Endodermal cell (in vitro differentiated cells): ENCODE measurements around the gene OR2V2. TPM values are rescaled to one million over a fixed set of nuclear protein-coding genes. Genes with fewer than 3 reads are reported as not detected.
"Not testable (repeated sequence)": the region's sequence is repeated elsewhere in the genome, so short reads cannot be mapped to it uniquely, and the experiment has no call there.

Experiments
- DNase-seq: peaks from one replicate; pipeline ENCODE4 v3.0.0-alpha.2; 2017
- H3K27ac ChIP-seq: 2 replicates; pipeline ENCODE4 v1.5.1; 2013; ENCODE audit warnings: mild to moderate bottlenecking, low read depth, low read length, moderate library complexity
- H3K27me3 ChIP-seq: 2 replicates; pipeline ENCODE4 v1.6.1; 2013; ENCODE audit warnings: mild to moderate bottlenecking, low read length, moderate library complexity; ENCODE audit not compliant: insufficient read depth, control insufficient read depth, poor library complexity, severe bottlenecking
- H3K36me3 ChIP-seq: 2 replicates; pipeline ENCODE4 v1.7.0; 2013; ENCODE audit warnings: mild to moderate bottlenecking, low read length, moderate library complexity; ENCODE audit not compliant: control insufficient read depth, insufficient read depth
- H3K4me1 ChIP-seq: one replicate; pipeline ENCODE4 v1.7.0; 2013; ENCODE audit warnings: low read length; ENCODE audit not compliant: control insufficient read depth, insufficient read depth
- H3K4me3 ChIP-seq: 2 replicates; pipeline ENCODE4 v1.5.1; 2013; ENCODE audit warnings: mild to moderate bottlenecking, low read length, moderate library complexity
- H3K9ac ChIP-seq: 2 replicates; pipeline ENCODE4 v1.6.1; 2013; ENCODE audit warnings: mild to moderate bottlenecking, low read length, moderate library complexity; ENCODE audit not compliant: poor library complexity, severe bottlenecking; ENCODE audit errors: extremely low read depth
- H3K9me3 ChIP-seq: 2 replicates; pipeline ENCODE4 v1.6.1; 2013; ENCODE audit warnings: mild to moderate bottlenecking, low read length, moderate library complexity; ENCODE audit not compliant: control insufficient read depth
- H3K27ac Mint-ChIP-seq: 2 replicates; pipeline ENCODE4 v1.8.0; 2020; ENCODE audit warnings: mixed read lengths
- H3K27me3 Mint-ChIP-seq: 2 replicates; pipeline ENCODE4 v1.8.0; 2021; ENCODE audit warnings: mild to moderate bottlenecking, mixed read lengths; ENCODE audit not compliant: insufficient read depth
- H3K36me3 Mint-ChIP-seq: 2 replicates; pipeline ENCODE4 v1.8.0; 2020; ENCODE audit warnings: low read depth, mixed read lengths
- H3K4me1 Mint-ChIP-seq: 2 replicates; pipeline ENCODE4 v1.8.0; 2020; ENCODE audit warnings: mixed read lengths
- H3K4me3 Mint-ChIP-seq: 2 replicates; pipeline ENCODE4 v1.8.0; 2020; ENCODE audit warnings: mild to moderate bottlenecking, moderate library complexity, mixed read lengths
- H3K9me3 Mint-ChIP-seq: 2 replicates; pipeline ENCODE4 v1.8.0; 2020; ENCODE audit warnings: mild to moderate bottlenecking, mixed read lengths
- WGBS, 2 experiments: methylation state at CpG; one replicate each; pipeline versions ENCODE4 v1.1.5 to v1.1.7; 2013; ENCODE audit warnings: missing lambda C conversion rate in 2 of 2, mixed read lengths in 1 of 2; ENCODE audit not compliant: insufficient coverage in 1 of 2, insufficient read length in 1 of 2; 5-methylcytosine and 5-hydroxymethylcytosine counted together
- total RNA-seq, 2 donors: library from RNA; stranded (reverse); fragmentation: NEBNext Ultra II Directional in 1 of 2; extraction: Animal tissue kit (Norgen Biotek cat#: 25700) in 1 of 2; gene quantifications; 2 replicates in 1 of 2; 3 replicates in 1 of 2; pipeline ENCODE4 v1.2.1, GENCODE V29; 2021
- TF ChIP-seq, protein P1 (sequence below): fragments of 200-600 bp; sonication (generic); conservative IDR thresholded peaks from 2 replicates; pipeline ENCODE4 v1.5.0; 2021; ENCODE audit warnings: antibody characterized with exemption, mild to moderate bottlenecking

The OR2V2 gene
- total RNA-seq, 2 donors from 2014 or later: not detected

DNA sequence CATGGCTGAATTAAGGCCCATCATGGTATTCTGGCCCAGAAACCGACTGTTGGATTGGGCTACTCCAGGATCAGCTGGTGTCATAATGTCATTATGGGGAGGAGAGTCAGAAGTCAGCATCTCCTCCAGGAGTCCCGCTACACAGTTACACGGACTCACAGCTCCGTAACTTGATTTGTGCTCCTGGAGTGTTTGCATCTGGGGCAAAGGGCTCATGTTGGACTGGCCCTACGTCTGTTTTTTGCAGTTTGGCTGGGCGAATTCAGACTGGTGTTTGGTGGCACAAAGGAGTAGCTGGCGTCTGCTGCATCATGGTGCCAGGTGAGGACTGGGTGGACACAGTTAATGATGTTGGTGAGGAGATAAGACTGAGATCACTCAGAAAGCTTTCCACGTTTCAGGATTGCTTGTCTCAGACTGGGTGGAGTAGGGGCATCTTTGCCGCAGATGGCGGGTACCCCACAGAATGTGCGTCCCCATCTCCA is 47.7 kb upstream of the OR2V2 start:
- Mint-ChIP-seq H3K27me3 (peaks cover 35% of the 10 kb centered on the region), H3K36me3 (no peaks in the 10 kb centered on the region), H3K9me3 (no peaks in the 10 kb centered on the region), H3K4me1 (peaks cover 3% of the 10 kb centered on the region), H3K4me3 (peak overlapping the region; percentile 44), H3K27ac (no peak overlapping the region)
- H3K36me3 ChIP-seq: no peaks in the 10 kb centered on the region
- H3K4me1 ChIP-seq: no peaks in the 10 kb centered on the region
- H3K27me3 ChIP-seq: peaks cover 18% of the 10 kb centered on the region
- H3K9me3 ChIP-seq: no peaks in the 10 kb centered on the region
- H3K9ac ChIP-seq: no peak overlapping the region
- TF ChIP-seq, protein P1, sequence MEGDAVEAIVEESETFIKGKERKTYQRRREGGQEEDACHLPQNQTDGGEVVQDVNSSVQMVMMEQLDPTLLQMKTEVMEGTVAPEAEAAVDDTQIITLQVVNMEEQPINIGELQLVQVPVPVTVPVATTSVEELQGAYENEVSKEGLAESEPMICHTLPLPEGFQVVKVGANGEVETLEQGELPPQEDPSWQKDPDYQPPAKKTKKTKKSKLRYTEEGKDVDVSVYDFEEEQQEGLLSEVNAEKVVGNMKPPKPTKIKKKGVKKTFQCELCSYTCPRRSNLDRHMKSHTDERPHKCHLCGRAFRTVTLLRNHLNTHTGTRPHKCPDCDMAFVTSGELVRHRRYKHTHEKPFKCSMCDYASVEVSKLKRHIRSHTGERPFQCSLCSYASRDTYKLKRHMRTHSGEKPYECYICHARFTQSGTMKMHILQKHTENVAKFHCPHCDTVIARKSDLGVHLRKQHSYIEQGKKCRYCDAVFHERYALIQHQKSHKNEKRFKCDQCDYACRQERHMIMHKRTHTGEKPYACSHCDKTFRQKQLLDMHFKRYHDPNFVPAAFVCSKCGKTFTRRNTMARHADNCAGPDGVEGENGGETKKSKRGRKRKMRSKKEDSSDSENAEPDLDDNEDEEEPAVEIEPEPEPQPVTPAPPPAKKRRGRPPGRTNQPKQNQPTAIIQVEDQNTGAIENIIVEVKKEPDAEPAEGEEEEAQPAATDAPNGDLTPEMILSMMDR: no peak
- peak; percentile 44 for DNase-seq
- 60 to 69% methylated on average over 9 to 11 of the region's 11 CpGs for WGBS, 2 experiments
- H3K27ac ChIP-seq: no peak overlapping the region
- no peak overlapping the region for H3K4me3 ChIP-seq

DNA sequence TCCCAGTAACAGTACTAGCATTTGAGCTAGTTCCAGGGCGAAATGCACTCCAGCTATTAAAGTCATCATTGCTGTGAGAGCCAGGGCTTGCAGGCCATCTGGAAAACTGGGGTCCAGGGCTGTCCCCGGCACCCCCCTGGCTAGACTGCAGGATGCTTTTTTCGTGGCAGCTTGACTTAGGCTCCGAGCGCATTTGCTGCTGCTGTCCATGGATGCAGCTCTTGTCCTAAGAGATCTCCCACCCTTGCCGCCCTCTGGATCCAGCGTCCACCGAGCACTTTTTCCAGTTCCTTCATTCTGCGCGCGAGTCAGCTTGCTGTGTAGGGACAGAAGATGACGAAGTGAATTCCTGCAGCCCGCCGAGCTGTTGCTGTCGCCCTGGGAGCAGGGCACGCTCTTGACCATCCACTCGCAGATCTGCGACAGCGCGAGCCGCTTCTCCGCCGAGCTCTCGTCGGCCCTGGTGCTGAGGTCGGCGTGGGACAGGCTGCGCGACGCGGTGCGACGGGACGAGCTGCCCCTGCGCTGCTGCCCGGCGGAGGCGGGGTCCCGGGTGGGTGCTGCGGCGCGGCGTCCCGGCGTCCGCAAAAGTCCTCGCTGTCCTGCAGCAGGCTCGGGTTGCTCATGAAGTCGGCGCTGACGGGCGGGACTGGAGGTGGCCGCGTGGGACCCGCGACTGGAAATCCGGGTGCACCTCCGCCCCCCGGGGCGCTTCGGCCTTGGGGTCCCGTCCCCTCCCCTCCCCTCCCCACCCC is 47.1 kb upstream of the OR2V2 start:
- no peaks in the 10 kb centered on the region for H3K4me1 ChIP-seq
- H3K9ac ChIP-seq: no peak overlapping the region
- peaks cover 18% of the 10 kb centered on the region for H3K27me3 ChIP-seq
- no peaks in the 10 kb centered on the region for H3K9me3 ChIP-seq
- TF ChIP-seq, protein P1: no peak
- WGBS, 2 experiments: 43 to 61% methylated on average over 11 to 56 of the region's 62 CpGs
- Mint-ChIP-seq H3K4me1 (peaks cover 3% of the 10 kb centered on the region), H3K27ac (no peak overlapping the region), H3K36me3 (no peaks in the 10 kb centered on the region), H3K27me3 (peaks cover 41% of the 10 kb centered on the region), H3K4me3 (peak overlapping the region; percentile 44), H3K9me3 (no peaks in the 10 kb centered on the region)
- peak; percentile 68 for DNase-seq
- H3K27ac ChIP-seq: no peak overlapping the region
- no peak overlapping the region for H3K4me3 ChIP-seq
- H3K36me3 ChIP-seq: no peaks in the 10 kb centered on the region

DNA sequence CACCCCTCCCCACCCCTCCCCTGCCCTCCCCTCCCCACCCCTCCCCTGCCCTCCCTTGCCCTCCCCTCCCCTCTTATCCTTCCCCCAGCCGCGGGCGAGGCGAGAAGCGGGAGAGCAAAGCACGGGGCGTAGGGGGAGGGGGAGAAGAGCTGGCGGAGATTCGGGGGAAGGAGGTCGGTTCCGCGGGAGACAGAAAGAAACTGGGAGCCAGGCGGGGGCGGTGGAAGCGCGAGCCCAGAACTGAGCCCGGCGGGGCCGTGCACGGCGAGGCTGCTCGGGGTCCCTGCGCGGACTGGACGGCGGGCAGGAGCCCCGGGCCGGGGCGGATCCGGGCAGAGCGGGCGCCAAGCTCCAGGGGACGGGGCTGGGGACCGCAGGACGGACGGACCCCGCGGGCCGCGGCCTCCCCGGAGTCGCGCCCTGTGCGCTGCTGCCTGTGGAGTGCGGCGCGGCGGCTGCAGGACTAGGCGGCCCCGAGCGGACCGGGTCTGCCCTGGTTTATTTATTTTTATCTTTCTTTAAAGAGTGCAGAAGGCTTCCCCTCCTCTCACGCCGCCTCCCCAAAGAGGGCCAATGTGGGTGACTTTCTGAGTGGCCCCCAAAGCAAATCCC is 46.2 kb upstream of the OR2V2 start:
- H3K4me3 ChIP-seq, H3K27ac Mint-ChIP-seq, H3K36me3 ChIP-seq, H3K4me3 Mint-ChIP-seq, H3K4me1 ChIP-seq, H3K9ac ChIP-seq, H3K36me3 Mint-ChIP-seq, H3K4me1 Mint-ChIP-seq, DNase-seq, H3K9me3 Mint-ChIP-seq, H3K27ac ChIP-seq, H3K9me3 ChIP-seq: not testable (repeated sequence)
- H3K27me3 ChIP-seq: peaks cover 18% of the 10 kb centered on the region
- peaks cover 50% of the 10 kb centered on the region for H3K27me3 Mint-ChIP-seq
- WGBS, 2 experiments: no CpG with 5 or more reads among the region's 54 CpGs

DNA sequence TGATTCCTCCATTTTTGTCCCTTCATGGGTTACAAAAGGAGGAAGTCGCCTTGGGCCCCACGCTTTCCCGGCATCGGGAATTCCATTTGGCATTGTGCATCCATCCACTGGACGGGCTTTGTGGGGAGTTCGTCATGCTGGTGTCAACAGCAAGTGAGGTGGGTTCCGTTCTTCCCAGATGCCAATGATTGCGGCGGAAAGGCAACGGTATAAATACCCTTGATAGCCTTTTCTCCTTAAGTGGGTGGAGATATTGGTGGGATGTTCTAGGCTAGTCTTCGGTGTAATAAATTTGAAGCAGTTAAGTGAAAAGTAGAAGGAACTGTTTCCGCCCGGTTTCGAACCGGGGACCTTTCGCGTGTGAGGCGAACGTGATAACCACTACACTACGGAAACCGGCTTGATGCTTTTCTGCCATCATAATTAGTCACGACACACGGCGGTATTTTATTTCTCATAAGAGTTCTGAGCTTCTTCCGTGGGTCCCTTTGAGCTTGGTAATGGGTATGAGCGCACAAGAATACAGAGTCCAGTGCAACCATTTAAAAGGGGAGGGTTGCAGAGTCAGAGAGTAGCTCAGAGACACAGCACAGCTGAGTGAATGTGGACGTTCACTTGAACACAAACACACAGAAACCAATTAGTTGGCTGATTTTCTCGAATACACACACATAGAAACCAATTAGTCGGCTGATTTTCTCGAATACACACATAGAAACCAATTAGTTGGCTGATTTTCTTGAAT is 45.3 kb upstream of the OR2V2 start:
- H3K36me3 ChIP-seq, H3K9me3 ChIP-seq, H3K4me3 Mint-ChIP-seq, H3K4me3 ChIP-seq, H3K4me1 Mint-ChIP-seq, H3K4me1 ChIP-seq, H3K27ac ChIP-seq, H3K9me3 Mint-ChIP-seq, H3K27ac Mint-ChIP-seq, DNase-seq, H3K9ac ChIP-seq, H3K36me3 Mint-ChIP-seq: not testable (repeated sequence)
- peaks cover 18% of the 10 kb centered on the region for H3K27me3 ChIP-seq
- WGBS, 2 experiments: no CpG with 5 or more reads among the region's 30 CpGs
- H3K27me3 Mint-ChIP-seq: peaks cover 58% of the 10 kb centered on the region

DNA sequence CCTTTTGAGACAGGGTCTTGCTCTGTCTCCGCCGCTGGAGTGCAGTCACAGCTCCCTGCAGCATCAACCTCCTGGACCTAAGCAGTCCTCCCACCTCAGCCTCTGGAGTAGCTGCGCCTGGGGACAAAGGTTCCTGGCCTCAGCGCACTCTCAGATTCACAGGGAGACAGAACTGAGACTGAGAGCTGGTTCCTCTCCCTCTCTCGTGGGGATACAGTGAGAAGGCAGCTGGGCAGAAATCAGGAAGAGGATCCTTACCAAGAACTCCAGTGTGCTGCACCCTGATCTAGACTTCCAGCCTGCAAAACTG is 43.2 kb upstream of the OR2V2 start:
- H3K27me3 Mint-ChIP-seq: peaks cover 73% of the 10 kb centered on the region
- H3K27ac Mint-ChIP-seq, H3K36me3 Mint-ChIP-seq, H3K27ac ChIP-seq, H3K4me1 ChIP-seq, H3K9me3 Mint-ChIP-seq, H3K36me3 ChIP-seq, H3K9ac ChIP-seq, H3K4me1 Mint-ChIP-seq, H3K4me3 ChIP-seq, H3K9me3 ChIP-seq: not testable (repeated sequence)
- peak overlapping the region; percentile 52 for H3K4me3 Mint-ChIP-seq
- peak; percentile 68 for DNase-seq
- 17 to 68% methylated on average over 2 to 5 of the region's 5 CpGs for WGBS, 2 experiments
- H3K27me3 ChIP-seq: peaks cover 13% of the 10 kb centered on the region
